Caki2 (cell line): ENCODE results near the gene KRTAP10-3. TPM values are rescaled to one million over a fixed set of nuclear protein-coding genes. Genes with fewer than 3 reads are reported as not detected.

ENCODE experiments used
- DNase-seq: peaks from one replicate; pipeline ENCODE4 v3.0.0-alpha.2; 2015; ENCODE audit warnings: low read depth
- in situ Hi-C: cut with HindIII; loops from 2 replicates; pipeline ENCODE4 v1.10.0; 2016; ENCODE audit warnings: low sequenced_read_pairs, low pct_unique_long_range_greater_than_20kb, mixed read lengths
- total RNA-seq: library from RNA; depleted of rRNA; stranded (reverse); fragments of >200 nt; shearing (Covaris generic); gene quantifications from 2 replicates; pipeline ENCODE4 v1.2.3, GENCODE V29; 2014; ENCODE audit warnings: low replicate concordance; rRNA removed

KRTAP10-3 gene
- total RNA-seq, 1 experiment from 2014 or later = not detected

DNA sequence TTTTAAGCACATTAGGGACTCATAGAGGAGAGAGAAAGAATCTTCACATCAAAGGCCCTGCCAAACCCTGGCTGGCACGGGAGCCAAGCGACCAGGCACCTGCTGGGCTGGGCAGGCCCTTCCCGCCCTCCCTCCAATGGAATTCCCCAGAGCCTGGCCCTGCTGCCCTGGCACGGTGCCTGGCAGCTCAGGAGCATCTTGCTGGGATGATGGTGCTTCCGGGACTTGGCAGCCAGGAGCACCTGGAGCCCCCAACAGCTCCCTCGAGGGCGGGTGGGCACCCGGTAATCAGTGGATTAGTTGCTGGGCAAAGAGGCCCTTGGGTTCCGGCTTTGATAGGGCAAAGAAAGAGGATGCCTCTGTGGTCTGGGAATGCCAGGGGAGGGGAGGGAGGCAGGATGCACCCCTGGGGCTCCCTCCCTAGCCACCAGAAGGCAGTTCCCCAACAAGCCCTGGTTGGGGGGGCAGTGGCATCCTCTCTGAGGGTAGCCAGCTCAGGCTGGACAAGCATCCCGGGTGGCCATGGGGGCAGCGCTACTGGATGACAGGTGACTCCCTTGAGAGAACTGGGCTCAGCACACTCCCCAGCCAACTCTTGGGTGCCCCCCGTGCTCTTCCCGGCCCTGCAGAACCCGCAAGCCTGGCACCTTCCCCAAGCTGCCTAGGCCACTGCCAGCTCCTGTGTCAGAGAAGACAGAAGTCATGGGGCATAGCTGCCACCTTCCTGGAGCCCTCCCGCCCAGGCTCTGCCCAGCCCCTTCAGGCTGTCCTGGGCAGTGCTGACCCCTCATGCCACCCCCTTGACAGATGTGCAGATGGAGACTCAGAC, 45.0 kb downstream of the KRTAP10-3 start:
- DNase-seq = no peak
- in situ Hi-C loops = no loop called here

DNA sequence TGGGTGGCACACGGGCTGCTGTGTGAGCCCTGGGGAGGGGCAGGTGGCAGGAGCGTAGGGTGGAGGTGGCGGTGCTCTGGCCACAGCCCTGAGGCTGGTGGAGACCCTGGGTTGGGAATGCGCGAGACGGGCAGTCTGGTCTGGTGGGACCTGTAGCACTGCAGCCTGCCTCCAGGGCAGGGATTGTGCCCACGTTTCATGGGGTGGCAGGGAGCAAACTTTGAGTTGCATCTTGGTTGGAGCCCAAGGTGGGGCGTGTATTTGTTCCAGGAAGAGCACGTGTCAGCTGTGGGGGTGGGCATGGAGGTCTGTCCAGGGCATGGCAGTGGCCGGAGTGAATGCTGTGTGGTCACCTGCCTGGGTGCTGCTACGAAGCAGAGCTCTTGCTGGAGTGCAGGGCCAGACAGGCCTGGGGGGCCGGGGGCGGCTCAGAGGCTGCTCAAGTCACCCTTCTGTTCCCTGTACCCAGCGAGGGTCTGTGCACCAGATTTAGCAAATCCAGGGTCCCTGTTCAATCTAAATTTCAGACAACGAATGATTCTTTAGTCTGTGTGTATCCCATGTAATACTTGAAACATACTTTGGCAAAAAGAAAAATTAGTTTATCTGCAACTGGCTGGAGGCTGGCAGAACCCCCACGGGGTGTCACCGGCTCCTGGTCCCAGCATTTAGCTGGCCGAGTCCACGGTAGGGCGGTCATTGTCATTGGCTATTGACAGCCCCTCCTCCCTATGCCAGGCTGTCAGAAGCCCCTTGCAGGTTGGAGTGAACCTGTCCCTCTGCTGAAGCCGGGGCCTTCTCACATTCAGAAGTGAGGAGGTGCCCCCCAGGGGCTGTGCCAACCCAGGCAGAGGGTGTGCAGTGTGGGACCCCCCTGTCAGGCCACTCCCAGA, 45.9 kb downstream of the KRTAP10-3 start:
- in situ Hi-C loops = no loop called here
- DNase-seq = no peak

DNA sequence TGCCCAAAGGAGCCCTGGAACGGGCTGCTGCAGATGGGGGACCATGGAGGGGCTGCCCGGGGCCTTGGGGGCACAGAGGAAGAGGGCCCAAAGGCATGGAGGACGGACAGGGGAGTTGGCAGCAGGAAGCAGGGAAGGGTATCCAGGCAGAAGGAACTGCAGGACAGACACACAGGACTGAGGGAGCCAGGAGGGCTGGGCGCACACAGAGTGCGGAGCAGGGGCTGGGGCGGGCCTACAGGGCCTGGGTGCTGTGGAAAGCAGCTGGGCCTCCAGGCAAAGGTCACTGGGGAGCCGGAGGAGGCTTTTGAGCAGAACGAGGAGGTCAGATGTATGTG, 46.7 kb downstream of the KRTAP10-3 start:
- DNase-seq = no peak
- in situ Hi-C loops = no loop called here

DNA sequence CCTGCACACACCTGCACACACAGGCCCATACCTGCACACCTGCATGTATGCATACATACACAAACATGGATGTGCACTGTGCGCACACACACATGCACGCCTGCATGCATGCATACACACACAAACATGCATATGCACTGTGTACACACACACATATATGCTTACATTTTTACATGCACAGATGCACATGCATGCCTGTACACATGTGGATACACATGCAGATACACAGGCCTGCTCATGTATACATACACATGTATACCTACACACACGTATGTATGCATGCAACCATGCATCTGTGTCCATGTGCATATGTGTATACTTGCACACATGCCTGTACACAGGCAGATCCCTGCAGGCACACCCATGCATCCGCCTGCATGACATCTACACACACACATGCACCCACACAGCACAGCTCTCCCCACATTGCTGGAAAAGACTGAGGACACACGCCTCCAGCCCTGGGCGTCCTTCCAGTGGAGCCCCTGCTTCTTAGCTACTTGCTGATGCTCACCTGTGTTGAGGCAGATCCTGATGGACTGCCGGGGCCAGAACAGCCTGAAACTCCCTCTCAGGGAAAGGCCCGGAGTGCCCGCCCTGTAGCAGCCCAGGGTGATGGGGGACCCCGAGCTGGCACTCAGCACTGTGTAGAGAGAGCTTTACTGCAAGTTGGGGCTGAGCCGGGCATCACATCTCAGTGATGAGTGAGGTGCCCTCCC, 47.2 kb downstream of the KRTAP10-3 start:
- in situ Hi-C loops = no loop called here

DNA sequence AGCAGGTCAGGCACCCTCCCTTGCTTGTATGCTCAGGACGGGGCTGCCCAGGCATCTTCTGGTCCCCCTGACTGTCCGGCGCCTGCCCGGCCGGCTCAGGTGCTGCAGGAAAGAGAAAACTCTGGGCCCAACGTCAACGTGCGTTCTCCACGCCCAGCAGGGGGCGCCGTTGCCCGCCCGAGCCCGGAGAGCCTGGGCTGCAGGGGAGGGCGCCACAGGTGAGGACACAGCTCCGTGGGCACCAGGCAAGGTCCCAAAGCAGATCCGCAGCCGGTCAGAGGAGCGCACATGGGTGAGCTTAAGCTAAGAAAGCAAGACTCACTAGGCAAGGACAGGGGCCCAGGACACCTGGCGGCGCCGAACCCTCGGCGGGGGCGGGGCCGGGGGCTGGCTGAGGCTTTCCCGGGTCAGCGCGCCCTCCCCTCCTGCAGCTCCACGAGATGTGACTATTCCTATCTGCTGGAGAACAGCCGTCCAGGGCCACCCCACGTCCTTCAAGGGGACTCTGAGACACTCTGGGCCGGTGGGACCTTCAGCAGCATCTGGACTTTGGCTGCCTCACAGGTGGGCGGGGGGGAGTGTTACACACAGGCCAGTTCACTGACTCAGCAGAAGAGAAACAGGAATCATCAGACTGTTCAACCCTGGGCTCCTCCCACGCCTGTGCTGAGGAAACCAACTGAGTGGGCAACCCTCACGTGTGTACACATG, 47.9 kb downstream of the KRTAP10-3 start:
- peak; percentile 47 for DNase-seq
- in situ Hi-C loops = no loop called here

More for the DNA sequence above, 47.2 kb downstream of the KRTAP10-3 start:
- DNase-seq = no peak

DNA sequence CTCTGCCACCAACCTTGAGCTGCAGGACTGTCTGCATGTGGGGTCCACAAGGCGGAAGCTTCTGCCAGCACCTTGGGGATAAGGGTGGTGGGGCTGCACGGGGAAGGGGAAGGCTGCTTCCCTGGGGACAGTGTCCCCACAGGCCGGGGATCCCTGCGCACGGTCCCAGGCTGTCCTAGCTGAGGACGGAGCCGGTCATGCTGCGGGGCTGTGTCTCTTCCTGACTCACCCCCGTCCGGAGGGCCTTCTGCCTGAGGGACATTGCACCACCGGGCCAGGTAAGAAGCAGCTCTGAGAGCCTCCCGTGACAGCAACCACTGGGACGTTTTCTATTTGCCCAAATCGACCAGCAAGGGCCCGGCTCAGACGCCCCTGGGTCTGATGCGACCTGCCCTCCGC, 48.5 kb downstream of the KRTAP10-3 start:
- in situ Hi-C loops = no loop called here
- DNase-seq = no peak

DNA sequence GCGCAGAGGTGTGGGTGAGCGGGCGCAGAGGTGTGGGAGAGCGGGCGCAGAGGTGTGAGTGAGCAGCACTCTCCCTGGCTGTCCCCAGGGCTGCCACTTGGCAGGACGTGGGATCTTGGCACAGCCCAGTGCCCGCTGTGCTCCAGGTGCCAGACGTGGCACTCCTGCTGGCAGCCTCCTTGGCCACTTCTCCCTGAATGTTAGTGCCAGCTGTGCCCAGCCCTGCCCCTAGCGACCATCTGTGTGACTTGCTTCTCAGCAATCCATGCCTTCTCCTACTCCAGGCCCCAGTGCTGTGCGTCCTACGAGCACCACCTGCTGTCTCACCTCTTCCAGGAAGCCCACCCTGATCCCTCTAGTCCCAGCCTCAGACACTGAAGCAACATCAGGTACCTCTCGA, 49.1 kb downstream of the KRTAP10-3 start:
- in situ Hi-C loops = no loop called here
- DNase-seq = no peak

DNA sequence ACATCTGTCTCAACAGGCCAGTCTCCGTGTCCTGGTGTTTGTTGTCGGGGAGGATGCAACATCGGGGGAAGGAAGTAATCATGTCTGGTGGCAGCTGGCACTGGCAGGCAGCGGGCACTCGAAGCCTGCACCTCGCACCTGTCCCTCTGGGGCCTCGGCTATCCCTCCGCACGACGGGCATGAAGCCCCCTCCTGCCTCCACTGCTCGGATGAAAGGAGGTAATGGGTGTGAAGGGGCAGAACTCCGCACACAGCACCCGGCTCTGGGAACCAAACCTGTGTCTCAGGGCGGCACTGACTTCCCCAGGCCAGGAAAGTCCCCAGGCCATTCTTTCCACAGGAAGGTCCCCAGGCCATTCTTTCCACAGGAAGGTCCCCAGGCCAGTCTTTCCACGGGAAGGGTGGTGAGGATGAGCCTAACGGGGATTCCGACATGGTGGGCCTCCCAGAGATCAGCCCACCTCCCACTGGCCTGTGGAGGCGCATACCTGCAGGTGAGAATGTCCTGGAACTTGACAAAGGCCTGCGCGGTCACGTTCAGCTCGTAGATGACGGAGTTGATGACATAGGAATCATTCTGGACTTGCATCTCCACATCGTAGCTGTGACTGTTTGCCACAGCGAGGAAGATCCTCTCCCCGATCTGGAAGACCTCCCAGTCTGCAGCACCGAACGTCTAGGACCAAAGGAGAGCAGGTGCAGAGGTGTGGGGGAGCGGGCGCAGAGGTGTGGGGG, 49.7 kb downstream of the KRTAP10-3 start:
- in situ Hi-C loops = no loop called here
- no peak for DNase-seq

DNA sequence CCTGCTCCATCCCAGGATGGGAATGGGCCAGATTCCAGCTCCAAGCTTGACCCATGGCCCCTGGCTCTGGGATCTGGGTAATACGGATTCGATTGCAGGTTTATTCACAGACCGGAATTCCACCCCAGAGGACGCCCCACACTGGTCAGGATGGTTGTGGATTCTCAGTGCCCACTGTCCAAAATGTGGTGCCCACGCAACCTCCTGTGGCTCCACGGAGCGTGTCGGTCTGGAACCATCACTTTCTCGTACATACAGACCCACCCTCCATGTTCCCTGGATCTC, 50.2 kb downstream of the KRTAP10-3 start:
- in situ Hi-C loops = no loop called here
- no peak for DNase-seq

Other genes starting within 250 kb of the KRTAP10-3 start
- 14.5 and 25.6 TPM in 2 replicates for gene CFAP410, start 219.4 kb downstream of the KRTAP10-3 start, total RNA-seq
- gene TRPM2, start 205.2 kb downstream of the KRTAP10-3 start, total RNA-seq = not detected in 2 replicates
- not detected in 2 replicates for gene LRRC3, start 103.3 kb downstream of the KRTAP10-3 start, total RNA-seq
- gene KRTAP10-1, start 18.6 kb downstream of the KRTAP10-3 start, total RNA-seq = not detected in 2 replicates
- not detected in 2 replicates for gene KRTAP10-2, start 7.3 kb downstream of the KRTAP10-3 start, total RNA-seq
- not detected in 2 replicates for gene KRTAP10-4, start 14.9 kb upstream of the KRTAP10-3 start, total RNA-seq
- gene KRTAP10-5, start 21.8 kb upstream of the KRTAP10-3 start, total RNA-seq = not detected in 2 replicates
- not detected in 2 replicates for gene KRTAP10-6, start 33.7 kb upstream of the KRTAP10-3 start, total RNA-seq
- not detected in 2 replicates for gene KRTAP10-7, start 41.8 kb upstream of the KRTAP10-3 start, total RNA-seq
- gene KRTAP10-8, start 53.3 kb upstream of the KRTAP10-3 start, total RNA-seq = not detected in 2 replicates
- gene KRTAP10-9, start 68.3 kb upstream of the KRTAP10-3 start, total RNA-seq = not detected in 2 replicates
- not detected in 2 replicates for gene KRTAP10-10, start 78.6 kb upstream of the KRTAP10-3 start, total RNA-seq
- not detected in 2 replicates for gene KRTAP10-11, start 87.6 kb upstream of the KRTAP10-3 start, total RNA-seq
- gene KRTAP12-4, start 95.9 kb upstream of the KRTAP10-3 start, total RNA-seq = not detected in 2 replicates
- not detected in 2 replicates for gene KRTAP12-3, start 99.1 kb upstream of the KRTAP10-3 start, total RNA-seq
- not detected in 2 replicates for gene KRTAP12-2, start 108.1 kb upstream of the KRTAP10-3 start, total RNA-seq
- not detected in 2 replicates for gene KRTAP12-1, start 123.4 kb upstream of the KRTAP10-3 start, total RNA-seq
- gene KRTAP10-12, start 138.4 kb upstream of the KRTAP10-3 start, total RNA-seq = not detected in 2 replicates
- gene TSPEAR, start 152.8 kb upstream of the KRTAP10-3 start, total RNA-seq = not detected in 2 replicates
- gene UBE2G2, start 243.0 kb upstream of the KRTAP10-3 start, total RNA-seq = 43.8 and 50.0 TPM in 2 replicates